Measurements from ENCODE around the gene ZFP36L2.

DNA sequence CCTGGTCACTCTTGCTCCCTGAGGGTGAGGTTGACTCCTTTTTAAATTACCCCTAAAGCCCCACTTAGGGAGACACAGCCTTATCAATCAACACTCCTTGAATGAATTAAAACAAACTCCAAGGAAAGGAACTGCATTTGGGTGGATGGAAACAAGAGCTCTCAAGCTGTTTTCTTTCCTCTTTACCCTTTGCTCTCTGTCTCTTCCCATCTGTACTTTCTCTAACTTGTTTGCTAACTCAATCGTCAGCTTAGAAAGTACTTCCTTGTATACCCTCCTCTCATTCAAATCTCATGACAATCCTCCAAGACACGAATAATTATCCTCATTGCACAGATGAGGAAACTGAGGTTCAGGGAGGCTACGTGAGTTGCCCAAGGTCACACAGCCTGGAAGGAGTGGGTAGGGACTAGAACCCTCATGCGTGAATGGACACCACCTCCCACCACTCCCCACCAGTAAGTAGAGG lies 32.7 kb downstream of the ZFP36L2 start:
- TF ChIP-seq, protein P1, sequence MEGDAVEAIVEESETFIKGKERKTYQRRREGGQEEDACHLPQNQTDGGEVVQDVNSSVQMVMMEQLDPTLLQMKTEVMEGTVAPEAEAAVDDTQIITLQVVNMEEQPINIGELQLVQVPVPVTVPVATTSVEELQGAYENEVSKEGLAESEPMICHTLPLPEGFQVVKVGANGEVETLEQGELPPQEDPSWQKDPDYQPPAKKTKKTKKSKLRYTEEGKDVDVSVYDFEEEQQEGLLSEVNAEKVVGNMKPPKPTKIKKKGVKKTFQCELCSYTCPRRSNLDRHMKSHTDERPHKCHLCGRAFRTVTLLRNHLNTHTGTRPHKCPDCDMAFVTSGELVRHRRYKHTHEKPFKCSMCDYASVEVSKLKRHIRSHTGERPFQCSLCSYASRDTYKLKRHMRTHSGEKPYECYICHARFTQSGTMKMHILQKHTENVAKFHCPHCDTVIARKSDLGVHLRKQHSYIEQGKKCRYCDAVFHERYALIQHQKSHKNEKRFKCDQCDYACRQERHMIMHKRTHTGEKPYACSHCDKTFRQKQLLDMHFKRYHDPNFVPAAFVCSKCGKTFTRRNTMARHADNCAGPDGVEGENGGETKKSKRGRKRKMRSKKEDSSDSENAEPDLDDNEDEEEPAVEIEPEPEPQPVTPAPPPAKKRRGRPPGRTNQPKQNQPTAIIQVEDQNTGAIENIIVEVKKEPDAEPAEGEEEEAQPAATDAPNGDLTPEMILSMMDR (conservative IDR thresholded peaks at IDR 0.05; ENCODE audit: low read depth in 2 of 2) = no peak
- TF ChIP-seq EZH2 (IDR thresholded peaks at IDR 0.05; ENCODE audit: low read depth, unreplicated experiment) = no peak
- TF ChIP-seq, protein P2, sequence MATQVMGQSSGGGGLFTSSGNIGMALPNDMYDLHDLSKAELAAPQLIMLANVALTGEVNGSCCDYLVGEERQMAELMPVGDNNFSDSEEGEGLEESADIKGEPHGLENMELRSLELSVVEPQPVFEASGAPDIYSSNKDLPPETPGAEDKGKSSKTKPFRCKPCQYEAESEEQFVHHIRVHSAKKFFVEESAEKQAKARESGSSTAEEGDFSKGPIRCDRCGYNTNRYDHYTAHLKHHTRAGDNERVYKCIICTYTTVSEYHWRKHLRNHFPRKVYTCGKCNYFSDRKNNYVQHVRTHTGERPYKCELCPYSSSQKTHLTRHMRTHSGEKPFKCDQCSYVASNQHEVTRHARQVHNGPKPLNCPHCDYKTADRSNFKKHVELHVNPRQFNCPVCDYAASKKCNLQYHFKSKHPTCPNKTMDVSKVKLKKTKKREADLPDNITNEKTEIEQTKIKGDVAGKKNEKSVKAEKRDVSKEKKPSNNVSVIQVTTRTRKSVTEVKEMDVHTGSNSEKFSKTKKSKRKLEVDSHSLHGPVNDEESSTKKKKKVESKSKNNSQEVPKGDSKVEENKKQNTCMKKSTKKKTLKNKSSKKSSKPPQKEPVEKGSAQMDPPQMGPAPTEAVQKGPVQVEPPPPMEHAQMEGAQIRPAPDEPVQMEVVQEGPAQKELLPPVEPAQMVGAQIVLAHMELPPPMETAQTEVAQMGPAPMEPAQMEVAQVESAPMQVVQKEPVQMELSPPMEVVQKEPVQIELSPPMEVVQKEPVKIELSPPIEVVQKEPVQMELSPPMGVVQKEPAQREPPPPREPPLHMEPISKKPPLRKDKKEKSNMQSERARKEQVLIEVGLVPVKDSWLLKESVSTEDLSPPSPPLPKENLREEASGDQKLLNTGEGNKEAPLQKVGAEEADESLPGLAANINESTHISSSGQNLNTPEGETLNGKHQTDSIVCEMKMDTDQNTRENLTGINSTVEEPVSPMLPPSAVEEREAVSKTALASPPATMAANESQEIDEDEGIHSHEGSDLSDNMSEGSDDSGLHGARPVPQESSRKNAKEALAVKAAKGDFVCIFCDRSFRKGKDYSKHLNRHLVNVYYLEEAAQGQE (IDR thresholded peaks at IDR 0.05; ENCODE audit: unreplicated experiment) = no peak
- no peak for TF ChIP-seq POLR2AphosphoS5 (IDR thresholded peaks at IDR 0.05; ENCODE audit: low read depth)
- TF ChIP-seq STAT1 (IDR thresholded peaks at IDR 0.05; ENCODE audit: unreplicated experiment) = no peak
- TF ChIP-seq, protein P3, sequence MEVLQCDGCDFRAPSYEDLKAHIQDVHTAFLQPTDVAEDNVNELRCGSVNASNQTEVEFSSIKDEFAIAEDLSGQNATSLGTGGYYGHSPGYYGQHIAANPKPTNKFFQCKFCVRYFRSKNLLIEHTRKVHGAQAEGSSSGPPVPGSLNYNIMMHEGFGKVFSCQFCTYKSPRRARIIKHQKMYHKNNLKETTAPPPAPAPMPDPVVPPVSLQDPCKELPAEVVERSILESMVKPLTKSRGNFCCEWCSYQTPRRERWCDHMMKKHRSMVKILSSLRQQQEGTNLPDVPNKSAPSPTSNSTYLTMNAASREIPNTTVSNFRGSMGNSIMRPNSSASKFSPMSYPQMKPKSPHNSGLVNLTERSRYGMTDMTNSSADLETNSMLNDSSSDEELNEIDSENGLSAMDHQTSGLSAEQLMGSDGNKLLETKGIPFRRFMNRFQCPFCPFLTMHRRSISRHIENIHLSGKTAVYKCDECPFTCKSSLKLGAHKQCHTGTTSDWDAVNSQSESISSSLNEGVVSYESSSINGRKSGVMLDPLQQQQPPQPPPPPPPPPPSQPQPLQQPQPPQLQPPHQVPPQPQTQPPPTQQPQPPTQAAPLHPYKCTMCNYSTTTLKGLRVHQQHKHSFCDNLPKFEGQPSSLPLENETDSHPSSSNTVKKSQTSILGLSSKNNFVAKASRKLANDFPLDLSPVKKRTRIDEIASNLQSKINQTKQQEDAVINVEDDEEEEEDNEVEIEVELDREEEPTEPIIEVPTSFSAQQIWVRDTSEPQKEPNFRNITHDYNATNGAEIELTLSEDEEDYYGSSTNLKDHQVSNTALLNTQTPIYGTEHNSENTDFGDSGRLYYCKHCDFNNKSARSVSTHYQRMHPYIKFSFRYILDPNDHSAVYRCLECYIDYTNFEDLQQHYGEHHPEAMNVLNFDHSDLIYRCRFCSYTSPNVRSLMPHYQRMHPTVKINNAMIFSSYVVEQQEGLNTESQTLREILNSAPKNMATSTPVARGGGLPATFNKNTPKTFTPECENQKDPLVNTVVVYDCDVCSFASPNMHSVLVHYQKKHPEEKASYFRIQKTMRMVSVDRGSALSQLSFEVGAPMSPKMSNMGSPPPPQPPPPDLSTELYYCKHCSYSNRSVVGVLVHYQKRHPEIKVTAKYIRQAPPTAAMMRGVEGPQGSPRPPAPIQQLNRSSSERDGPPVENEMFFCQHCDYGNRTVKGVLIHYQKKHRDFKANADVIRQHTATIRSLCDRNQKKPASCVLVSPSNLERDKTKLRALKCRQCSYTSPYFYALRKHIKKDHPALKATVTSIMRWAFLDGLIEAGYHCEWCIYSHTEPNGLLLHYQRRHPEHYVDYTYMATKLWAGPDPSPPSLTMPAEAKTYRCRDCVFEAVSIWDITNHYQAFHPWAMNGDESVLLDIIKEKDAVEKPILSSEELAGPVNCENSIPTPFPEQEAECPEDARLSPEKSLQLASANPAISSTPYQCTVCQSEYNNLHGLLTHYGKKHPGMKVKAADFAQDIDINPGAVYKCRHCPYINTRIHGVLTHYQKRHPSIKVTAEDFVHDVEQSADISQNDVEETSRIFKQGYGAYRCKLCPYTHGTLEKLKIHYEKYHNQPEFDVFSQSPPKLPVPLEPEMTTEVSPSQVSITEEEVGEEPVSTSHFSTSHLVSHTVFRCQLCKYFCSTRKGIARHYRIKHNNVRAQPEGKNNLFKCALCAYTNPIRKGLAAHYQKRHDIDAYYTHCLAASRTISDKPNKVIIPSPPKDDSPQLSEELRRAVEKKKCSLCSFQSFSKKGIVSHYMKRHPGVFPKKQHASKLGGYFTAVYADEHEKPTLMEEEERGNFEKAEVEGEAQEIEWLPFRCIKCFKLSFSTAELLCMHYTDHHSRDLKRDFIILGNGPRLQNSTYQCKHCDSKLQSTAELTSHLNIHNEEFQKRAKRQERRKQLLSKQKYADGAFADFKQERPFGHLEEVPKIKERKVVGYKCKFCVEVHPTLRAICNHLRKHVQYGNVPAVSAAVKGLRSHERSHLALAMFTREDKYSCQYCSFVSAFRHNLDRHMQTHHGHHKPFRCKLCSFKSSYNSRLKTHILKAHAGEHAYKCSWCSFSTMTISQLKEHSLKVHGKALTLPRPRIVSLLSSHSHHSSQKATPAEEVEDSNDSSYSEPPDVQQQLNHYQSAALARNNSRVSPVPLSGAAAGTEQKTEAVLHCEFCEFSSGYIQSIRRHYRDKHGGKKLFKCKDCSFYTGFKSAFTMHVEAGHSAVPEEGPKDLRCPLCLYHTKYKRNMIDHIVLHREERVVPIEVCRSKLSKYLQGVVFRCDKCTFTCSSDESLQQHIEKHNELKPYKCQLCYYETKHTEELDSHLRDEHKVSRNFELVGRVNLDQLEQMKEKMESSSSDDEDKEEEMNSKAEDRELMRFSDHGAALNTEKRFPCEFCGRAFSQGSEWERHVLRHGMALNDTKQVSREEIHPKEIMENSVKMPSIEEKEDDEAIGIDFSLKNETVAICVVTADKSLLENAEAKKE (CRISPR knock-in tag; IDR thresholded peaks at IDR 0.05) = no peak
- TF ChIP-seq JUNB (IDR thresholded peaks at IDR 0.05; ENCODE audit: unreplicated experiment) = no peak
- TF ChIP-seq EZH2phosphoT487 (IDR thresholded peaks at IDR 0.05; ENCODE audit: unreplicated experiment) = no peak
- TF ChIP-seq CREB1 (CRISPR knock-in tag; IDR thresholded peaks at IDR 0.05; ENCODE audit: low read depth) = no peak
- TF ChIP-seq ZNF114 (CRISPR knock-in tag; IDR thresholded peaks at IDR 0.05) = no peak
- no peak for TF ChIP-seq NANOG (IDR thresholded peaks at IDR 0.05; ENCODE audit: borderline replicate concordance)

Data from GM23338 (cell line).